ENCODE data around the gene ANXA11.
A peak's percentile ranks its signal among the peaks of the same experiment; 100 is the strongest.

ANXA11 gene

DNA sequence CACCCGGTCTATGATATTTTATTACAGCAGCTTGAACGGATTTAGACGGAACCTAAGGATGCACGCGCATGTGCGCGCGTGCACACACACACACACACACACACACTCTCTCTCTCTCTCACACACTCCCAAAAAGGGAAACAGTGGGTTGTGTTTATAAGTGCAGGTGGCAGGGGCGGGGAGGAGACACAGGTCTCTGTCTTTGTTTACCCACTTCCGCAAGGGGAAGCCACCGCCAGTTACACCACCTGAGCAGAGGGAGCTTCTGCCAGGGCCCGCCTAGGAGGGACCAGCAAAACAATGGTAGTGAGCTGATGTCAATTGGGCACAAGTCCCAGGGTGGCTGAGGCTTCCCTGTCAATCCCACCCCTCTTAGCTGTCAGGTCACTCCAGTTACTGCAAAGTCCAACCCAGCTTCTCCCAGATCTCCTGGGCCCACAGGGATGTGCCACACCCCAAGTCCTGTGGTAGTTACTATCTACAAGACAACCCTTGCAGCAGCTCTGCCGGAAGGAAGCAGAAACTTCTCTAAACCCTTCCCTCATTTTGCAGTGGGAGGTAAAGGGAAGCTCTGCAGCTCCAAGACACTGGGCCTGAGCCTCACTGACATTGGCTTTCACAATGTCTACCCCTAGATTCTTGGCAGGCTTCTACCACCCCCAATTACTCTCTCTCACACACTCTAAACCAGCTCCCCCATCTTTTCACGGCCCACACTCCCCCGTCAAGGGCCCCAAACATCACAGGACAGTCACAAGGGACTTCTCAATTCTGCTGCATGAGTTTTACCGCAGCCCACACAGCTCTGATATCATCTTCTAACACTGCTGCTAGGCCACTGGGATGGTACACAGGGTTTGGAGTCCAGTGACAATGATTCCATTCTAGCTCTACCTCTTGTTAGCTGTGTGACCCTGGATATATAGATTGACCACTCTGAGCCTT lies 17.6 kb downstream of the ANXA11 start:
- DNase-seq: peak; percentile 78

DNA sequence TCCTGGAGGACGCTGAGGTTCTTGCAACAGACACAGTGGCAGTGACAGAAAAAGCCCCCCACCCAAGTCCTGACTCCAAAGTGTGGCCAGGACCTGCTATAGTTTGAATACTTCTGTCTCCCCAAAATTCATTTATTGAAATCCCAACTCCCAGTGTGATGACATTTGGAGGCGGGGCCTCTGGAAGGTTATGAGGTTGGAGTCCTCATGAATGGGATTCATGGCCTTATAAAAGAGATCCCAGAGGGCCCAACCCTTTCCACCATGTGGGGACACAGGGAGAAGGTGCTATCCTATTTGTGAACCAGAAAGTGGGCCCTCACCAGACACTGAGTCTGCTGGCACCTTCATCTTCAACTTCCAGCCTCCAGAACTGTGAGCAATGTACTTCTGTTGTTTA lies 18.3 kb downstream of the ANXA11 start:
- no peak for DNase-seq

DNA sequence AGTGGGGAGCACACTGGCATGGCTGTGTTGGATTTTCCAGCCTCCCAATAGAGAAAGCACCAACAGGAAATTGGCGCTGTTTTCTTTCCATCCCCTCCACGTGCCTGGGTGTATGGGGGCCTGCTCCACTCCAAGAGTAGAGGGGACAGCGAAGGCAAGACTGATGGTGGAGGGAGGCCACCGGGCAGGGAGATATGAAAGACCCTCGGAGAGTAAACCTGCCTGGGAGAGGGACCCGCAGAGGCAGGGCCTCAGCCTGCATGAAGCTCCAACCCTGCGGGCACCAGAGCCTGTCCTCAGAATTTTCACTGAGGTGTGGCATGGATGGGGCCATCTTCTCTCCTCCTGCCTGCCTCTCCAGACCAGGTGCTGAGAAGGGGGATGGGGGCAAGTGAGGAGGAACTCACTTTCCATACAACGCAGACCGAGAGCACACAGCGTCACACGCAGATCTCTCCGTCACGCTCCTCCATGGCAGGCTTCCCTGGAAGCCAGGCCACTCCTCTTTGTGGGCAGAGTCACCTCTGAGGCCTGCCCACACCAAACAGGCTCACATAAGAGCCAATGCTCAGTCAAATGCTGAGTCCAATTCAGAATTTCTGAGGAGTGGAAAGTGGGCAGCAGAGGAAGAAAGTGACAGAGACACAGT lies 18.8 kb downstream of the ANXA11 start:
- DNase-seq: no peak

DNA sequence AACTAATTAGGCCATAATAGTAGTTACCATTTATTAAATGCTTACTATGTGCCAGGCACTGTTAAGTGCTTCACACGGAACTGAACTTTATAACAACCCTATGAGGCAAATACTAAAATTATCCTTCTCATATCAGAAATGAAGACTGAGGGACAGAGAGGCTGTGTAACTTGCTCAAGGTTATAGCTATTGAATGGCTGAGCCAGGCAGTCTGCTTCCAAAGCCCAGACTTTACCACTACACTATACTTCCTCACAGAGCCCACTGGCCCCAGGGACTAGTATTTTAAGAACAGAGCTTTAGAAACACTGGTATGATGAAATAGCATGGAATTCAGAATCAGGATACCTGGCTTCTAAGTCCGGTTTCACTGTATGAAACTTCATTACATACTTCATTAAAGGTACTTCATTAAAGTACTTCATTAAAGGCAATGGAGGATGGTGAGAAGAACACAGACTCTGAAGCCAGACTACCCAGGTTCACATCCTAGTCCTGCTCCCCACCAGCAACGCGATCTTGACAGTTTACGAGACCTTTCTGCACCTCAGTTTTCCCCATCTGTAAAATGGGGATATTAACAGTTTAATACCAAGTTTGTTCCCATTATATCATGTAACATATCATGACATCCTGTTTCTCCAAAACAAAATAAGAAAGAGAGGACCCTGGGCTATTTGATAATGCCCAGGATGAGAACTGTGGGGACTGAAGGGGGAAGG lies 19.6 kb downstream of the ANXA11 start:
- DNase-seq: no peak

DNA sequence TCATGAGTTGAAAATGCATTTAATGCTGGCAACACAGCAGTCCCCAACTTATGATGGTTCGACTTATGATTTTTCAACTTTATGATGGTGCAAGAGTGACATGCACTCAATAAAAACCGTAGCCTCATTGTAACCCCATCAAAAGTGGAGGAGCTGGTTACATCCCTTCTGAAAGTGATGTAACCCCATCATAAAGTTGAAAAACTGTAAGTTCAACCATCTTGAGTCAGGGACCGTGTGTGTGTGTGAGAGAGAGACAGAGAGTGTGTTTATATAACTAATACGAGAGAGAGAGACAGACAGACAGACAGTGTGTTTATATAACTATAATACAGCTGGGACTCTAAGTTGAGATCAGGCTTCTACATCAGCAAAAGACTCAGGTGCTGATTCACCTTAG lies 21.0 kb downstream of the ANXA11 start:
- no peak for DNase-seq

DNA sequence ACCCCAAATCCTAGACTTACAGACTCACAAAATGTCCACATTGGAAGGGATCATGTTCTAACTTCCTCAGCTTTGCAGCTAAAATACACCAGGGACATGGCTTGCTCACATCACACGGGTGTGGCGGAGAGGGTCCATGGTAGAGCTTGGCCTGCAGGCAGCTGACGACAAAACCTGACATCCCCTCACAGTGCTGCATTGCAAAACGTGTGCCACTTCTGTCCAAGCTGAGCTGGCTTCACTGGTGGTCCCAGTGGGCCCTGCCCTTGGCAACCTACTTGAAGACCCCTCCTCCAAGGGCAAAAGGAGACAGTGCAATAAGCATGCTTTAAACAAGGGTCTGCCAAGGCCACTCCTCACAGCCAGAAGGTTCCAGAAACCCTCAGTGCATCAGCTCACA lies 21.9 kb downstream of the ANXA11 start:
- no peak for DNase-seq

DNA sequence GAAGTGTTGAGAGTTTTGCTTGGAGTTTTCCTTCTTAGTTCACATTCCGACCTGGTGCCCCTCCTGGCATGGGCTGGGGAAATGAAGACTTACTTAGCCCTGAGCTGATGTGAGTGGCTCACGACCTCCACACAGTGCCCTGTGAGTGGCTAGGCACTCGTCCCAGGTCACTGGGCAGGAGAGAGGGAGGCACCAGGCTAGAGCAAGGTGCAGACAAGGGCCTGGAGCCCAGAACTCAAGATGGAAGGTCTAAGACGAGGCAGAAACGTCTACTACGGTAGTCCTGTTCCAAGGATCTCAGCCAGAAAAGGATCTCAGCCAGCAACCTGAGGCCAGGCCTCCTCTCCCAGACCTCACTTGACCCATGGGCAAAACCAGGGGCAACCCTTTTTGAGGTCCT lies 22.4 kb downstream of the ANXA11 start:
- no peak for DNase-seq

DNA sequence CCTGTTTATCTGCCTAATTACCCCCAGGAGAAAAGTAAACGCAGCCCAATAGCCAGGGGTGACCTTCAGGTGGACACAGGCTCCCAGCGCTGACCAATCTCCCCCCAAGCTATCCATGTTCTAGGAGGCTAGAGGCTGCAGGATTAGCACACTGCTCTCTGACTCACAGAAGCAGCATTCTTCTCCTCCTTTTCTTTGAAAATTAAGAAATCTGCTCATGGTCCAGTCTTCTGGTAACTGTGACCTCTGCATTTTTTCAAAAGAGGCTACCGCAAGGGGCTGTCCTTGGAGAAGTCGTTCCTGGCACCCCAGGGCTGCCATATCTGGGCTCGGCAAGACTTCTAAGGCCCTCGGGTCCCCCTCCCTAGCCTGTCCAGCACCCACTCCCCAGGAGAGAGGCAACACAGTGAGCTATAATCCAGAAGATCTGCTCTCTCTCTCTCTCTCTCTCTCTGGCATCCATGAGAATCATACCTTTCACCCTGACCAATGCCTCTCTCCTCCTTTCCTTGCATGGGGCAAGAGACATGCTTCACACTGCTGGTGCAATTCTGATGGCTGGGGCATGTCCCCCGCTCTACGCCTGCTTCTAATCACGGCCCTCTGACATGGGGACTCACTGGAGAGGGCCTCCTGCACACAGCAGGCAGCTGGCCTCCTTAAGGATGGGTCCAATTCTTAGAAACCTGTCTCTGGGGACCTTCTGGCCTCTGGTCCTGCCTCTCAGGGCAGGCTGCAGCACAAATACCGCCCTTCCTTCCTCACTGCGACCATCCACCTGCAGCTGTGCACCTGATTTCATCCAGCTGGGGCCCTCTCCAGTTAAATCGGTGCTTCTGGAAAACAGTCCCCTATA lies 27.3 kb downstream of the ANXA11 start:
- DNase-seq: no peak

DNA sequence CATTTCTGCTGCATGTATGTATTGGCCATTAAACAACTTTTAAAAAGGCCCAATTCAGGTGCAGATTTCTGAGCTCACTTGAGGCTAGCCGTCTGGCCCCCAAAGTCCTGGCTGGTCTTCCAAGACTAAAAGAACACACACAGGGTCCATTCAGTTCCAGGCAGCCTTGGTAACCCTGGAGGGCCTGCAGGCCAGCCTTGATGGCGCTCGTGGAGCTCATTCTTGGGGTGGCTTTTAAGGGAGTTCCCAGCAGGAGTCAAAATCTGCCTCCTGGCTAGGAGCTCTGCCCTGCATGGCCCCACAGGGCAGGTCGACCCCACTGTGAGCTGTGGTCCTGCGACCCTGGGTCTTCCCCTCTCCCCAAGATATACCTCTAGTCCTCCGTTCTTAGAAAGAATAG lies 28.8 kb downstream of the ANXA11 start:
- no peak for DNase-seq

DNA sequence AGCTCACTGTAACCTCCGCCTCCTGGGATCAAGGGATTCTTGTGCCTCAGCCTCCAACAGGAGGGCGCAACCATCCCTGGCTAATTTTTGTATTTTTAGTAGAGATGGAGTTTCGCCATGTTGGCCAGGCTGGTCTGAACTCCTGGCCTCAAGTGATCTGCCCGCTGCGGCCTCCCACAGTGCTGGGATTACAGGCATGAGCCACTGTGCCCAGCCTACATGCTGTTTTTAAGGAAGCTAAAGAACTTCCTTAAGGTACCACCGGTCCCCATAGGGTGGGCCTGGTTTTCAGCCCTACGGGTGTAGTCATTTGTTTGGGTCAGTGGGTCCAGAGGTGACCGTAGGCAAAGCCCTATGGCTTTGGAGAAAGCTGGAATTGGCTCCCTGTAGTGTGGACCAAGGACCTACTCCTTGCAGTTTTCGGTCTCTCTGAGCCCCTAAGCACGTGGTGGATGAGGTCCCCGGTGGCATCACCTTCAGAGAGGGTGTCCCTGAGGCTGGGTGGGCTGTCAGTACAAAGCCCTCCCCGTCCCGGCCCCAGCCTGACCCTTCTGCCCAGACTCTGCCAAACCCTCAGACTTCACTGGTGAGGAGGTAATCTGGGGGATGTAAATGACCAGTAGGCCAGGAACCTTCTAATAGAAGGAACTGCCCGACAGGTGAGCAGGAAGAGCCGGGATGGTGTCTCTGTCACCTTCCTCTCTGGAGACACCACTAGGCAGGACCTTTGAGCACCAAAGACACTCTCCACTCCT lies 30.5 kb downstream of the ANXA11 start:
- DNase-seq: no peak

DNA sequence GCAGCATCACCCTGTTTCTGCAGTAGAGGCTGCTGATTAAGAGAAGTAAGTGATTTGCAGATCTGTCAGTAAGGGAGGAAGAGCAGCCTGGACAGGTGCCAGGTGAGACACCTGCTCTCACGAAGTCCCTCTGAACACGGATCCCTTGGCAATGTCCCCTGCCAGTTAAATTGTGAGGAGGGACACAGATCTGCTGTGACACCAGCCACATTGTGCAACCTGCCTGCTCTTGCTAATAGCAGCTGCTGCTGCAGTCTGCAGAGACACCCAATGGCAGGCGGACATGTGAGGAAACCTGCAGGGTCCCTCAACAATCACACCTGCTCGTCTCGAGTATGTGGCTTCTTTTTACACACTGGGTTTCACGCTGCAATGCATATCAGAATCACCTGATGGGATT lies 31.9 kb downstream of the ANXA11 start:
- DNase-seq: peak; percentile 90

DNA sequence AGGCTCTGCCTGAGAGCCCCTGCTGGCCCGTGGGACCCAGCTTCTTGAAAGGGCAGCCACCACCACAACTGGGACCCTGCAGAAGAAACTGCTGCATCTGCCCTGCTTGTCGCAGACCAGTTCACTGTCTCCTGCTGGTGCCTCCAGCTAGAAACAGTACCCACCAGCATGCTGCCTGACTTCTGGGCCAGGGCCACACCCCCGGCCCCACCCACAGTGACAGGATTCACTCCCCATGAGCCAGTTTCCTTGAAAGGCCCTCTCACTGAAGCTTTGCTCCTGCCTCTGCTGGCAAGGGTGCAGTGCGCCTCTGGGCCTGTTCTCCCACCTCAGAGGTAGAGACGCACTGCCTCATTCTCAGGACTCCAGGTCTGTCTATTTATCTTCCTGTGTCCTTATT lies 32.4 kb downstream of the ANXA11 start:
- peak; percentile 63 for DNase-seq

DNA sequence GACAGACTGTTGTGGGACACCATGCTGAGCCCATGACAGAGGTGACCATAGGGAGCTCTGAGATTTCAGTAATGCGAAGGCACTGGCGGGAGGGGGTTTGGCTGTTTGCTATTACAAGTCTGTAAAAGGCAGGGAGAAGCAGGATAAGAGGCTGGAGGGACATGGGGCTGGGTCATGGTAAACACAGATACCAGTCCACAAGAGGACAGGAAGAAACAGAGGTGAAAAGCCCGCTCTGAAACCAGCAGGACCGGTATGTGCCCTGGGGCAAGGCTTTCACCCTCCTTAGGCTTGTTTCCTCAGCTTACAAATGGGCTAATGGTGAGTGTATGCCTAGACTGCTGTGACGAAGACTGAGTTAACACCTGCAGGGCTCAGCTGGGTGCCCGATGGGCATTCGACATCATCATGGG lies 34.1 kb downstream of the ANXA11 start:
- DNase-seq: no peak

DNA sequence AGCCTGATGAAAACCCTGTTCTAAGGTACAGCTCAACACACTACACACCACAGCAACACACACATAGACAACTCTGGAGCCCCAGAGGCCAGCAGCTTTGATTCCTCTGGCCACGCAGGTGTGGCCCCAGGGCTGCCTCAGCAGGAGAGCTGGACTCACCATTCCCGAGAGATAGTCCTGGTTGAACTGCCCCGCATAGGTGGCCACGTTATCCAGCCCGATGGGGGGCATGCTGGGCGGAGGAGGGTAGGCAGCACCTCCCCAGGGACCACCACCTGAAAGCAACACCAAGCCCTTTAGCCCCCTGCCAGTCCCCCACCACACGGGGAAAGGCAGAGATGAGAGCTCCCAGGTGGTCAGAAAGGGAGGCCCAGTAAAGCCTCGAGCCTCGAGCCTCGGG lies 34.7 kb downstream of the ANXA11 start:
- DNase-seq: no peak

DNA sequence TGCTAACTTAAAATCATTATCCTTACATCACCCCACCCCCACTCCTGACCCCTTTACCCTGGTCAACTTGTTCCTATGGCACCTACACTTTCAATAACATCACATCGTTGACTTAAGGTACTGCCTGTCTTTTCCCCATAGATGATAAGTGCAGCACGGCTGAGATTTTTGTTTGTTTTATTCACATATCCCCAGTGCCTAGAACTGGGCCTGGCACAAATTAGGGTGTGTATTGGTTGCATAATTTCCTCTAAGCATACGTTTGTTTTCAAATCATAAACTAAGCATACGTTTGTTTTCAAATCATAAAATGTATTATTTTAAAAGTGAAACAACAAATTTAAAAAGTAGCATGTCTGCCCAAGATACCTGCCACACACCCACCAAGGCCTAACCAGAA lies 35.3 kb downstream of the ANXA11 start:
- no peak for DNase-seq

DNA sequence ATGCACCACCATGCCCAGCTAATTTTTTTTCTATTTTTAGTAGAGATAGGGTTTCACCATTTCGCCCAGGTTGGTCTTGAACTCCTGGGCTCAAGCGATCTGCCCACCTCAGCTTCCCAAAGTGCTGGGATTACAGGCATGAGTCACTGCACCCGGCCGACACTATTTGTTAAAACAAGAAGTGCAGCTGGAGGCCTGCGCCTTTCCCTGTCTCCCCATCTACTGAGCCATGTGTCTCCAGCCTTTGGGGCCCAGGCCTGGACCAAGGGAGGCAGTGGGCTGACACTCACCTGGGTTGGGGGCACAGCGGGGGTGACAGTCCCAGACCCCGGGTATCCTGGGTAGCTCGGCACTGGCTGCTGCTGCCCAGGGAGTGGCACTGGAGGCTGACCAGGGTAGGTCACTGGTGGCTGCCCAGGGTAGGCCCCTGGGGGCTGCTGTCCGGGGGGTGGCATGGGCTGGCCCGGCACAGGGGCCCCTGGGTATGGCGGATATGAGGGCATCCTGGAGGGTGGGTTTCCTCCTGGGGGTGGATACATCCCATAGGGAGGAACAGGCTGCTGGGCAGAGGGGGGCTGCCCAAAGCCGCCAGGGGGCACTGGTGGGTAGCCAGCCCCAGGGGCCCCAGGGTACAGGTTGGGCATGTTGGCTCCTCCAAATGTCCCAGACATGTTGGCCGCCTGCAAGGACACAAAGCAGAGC lies 36.5 kb downstream of the ANXA11 start:
- DNase-seq: no peak

DNA sequence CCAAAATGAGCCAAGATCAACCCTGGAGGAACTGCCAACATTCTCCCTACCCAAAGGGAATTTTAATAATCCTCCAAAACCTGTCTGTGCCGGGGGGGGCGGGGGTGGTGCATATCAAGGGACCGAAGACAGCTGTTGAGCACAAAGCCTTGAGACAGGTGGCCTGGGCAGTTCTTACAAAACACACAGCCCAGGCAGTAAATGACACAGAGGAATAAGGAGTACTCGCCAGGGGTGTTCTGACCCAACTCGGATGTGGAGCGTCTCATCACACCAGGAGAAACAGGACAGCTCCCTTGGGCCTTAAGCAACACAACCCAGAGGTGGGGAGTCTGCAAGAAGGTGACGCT lies 37.2 kb downstream of the ANXA11 start:
- no peak for DNase-seq

DNA sequence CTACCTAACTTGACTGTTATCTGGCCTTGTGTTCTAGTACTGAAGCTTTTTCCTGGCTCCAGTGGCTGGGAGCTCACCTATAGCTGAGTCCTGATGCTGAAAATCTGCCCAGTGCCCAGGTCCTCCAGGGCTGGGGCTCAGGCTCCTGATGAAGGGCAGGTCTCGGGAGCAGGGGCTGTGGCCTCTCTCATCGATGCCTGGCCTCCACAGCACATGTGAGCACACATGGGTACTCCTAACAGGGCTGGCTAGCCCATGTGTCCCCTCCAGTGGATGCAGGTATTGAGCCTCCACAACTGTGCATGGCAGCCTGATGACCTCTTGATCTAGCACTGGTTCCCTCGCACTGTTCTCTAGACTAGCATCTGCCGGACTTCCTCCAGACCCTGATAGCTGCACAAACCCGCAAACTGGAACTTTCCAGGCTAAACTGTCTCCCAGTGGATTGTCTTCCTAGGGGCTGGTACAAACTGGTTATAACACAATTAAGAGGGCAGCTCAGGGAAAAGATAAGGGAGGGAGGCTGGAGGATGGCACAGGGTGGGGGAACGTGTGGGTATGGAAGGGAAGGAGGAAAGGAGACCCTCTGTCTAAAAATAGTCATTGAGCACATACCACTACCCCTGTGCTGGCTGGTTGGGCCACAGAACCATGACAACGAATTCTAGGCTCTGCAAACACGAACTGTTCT lies 37.7 kb downstream of the ANXA11 start:
- no peak for DNase-seq

DNA sequence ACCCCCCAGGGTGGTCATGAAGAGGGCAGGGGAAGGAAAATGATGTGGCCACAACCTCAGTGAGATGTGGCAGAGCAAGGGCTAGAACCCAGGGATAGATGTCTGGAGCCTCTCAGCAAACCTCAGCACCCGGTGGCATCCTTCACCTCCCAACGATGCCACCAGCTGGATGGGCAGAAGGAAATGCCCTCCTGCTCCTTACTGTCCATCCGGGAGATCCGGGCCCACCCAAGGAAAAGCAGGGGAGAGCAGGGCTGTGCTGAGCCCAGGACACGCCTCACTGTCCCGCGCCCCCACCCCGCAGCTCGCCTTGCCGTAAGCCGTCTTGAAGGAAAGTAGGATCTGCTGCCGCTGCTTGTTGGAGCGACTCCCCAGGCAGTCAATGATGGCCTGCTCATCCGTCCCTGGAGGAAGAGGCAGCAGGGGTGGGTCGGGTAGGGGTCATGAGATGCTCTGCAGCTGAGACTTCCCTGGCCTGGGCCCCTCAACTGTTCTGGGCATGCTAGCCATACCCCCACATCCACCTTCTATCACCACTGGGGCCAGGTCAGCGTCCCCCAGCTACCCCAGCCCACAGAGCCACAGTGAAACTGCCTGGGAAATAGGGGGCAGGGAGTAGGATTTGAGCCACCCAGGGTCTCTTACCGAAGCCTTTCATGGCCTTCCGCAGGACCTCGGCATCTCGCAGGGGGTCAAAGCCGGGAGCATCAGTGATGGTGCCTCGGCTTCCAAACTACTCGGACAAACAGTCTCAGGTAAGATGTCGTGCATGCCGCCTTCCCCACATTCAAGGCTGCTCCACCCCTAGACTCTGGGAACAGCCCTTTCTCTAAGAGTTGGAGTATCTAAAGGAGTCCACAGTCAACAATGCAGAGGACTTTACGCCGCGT lies 38.5 kb downstream of the ANXA11 start:
- DNase-seq: no peak

DNA sequence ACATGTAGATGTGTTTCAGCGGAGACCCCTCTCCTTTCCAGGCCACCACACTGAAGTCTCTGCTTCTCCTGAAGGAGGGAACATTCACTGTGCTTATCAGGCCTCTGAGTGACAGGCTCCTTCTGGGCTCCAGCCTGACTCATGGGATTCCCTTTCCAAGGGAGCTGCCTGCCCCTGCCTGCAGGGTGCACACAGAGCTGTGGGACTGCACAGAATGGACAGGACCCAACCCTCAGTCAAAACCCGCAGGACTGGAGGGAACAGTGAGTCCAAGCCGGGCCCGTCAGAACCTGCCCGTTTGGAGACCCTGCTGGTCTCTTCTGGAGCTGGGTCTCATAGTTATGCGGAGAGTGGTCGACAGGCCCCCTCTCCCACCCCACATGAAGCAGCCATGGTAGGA lies 40.2 kb downstream of the ANXA11 start:
- no peak for DNase-seq
